Stimulated activated CD4-positive, alpha-beta T cell treated with anti-CD3 and anti-CD28 coated beads, Interleukin-1b, Interleukin-23, amount 100 ng/mL, for 24 hours (primary cell): Measurements from ENCODE around the gene CCDC80.

Experiments used
- DNase-seq, 4 experiments: peaks; one replicate each; pipeline ENCODE4 v3.0.0-alpha.2; 2020; ENCODE audit warnings: low read depth in 4 of 4, low spot score in 1 of 4

CCDC80 gene

DNA sequence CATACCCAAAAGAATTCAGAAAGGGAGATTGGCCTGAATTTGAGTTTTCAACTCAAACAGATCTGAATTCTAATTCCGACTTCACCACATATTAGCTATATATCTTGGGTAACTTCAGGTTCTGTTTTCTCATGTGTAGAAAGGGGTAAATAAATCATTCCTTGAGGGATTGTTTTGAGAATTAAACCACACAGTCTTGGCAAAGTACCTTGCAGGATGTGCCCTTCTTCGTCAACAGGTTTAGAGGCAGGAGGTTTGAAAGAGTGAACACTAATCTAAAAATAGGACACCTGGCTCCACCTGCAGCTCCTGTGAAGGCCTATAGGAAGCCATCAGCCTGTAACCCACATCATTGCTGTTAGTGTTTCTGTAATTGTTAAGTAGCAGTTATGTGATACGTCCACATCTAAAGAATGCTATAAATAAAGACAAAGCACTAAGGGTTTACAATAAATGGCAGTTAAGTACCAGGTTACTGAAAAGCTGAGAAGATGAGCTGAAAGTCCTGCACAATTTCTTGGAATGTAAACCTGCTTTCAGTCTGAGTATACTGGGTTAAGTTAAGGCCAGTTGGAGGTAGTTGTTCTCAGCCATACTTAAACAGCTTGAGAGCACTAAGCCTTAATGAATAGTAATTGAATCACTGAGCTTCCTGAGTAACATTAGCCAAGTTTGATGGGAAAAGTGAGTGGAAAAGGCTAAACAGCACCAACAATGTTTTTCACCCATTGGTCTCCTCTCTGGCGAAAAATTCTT, 6.0 kb downstream of the CCDC80 start:
- no peak for DNase-seq

DNA sequence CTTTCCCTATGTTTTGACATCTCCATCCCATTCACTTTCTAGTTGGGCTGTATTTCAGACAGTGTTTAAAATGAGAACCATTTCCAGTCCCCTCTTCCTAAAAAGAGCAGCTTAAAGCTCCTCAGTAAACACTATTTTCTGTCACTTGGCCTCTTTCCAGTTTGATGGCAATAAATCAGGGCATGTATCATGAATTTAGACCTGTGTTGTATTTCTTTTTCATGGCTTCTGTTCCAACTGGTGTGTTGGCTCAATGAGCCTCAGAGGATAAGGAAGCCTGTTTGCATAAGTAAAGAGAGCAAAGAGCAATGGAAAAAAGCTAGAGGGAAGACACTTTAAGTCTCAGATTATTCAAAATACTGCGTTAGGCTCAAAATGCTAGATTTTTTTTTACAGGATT, 7.2 kb downstream of the CCDC80 start:
- no peak for DNase-seq

DNA sequence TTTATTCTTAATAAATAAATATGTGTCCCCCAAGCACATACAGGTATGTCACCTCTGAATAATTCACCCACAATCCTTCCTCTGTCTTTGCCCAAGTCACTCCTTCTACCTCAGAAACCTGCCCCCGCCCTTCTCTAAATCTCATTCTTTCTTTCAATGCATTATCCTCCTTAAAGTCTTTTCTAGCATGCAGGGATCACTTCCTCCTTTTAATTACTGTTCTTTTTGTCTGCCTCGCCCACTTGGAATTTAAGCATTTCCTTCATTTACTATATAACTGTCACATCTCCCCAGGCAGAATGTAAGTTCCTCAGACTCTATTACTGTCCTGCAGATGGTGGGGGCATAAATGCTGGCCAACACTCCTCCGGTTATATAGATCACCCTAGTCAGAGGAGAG, 7.8 kb downstream of the CCDC80 start:
- DNase-seq = no peak

DNA sequence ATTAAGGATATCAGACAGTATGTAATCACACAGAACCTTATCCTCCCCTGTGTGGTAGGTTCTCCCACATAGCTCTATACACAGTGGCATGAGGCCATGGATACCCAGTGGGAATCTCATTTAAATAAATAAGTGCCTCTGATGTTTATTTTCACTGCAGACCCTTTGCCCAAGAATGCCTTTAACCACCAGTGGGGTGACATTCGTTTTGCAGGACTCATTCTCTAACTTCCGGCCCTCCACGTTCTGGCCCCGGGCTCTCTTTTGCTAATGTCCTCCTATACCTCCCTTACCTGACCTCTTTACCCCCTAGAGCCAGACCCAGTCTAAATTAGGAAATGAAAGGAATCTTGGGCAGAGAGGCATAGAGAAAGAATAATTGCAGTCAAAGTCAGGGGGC, 8.3 kb downstream of the CCDC80 start:
- DNase-seq = no peak

DNA sequence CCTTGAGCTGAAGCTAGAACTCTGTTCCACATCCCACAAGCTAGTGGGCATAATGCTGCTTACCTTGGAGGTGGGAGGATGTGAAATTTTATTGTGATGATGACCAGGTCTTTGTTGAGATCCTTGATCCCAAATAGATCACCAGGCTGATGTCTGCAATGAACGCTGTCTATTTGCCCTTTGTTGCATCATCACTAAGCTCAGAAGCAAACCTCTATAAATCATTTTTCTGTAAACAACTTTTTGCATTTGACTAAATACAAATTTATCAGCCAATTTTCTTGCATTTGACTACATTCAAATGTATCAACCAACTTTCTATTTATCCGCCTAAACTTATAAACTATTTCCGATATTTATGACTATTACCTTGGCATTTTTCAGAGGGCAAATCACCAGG, 9.7 kb downstream of the CCDC80 start:
- no peak for DNase-seq

DNA sequence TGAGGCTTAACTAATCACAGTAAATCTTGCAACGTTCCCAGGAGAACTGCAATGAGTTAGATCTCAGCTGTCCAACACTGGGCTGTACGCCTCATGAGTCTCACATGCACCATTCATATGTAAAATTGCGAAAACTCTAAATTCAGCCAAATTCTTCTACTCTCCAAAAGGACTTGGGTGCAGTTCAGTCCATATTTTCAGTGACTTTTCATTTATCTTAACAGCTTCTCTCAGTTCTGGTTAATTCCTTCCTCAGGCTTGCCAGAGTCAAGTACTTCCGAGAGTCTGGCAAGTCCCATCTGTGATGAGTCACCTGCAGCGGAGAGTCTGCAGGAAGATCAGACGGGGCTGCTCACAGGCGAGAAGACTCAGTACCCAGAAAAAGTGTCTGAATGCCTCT, 11.5 kb downstream of the CCDC80 start:
- DNase-seq = no peak

DNA sequence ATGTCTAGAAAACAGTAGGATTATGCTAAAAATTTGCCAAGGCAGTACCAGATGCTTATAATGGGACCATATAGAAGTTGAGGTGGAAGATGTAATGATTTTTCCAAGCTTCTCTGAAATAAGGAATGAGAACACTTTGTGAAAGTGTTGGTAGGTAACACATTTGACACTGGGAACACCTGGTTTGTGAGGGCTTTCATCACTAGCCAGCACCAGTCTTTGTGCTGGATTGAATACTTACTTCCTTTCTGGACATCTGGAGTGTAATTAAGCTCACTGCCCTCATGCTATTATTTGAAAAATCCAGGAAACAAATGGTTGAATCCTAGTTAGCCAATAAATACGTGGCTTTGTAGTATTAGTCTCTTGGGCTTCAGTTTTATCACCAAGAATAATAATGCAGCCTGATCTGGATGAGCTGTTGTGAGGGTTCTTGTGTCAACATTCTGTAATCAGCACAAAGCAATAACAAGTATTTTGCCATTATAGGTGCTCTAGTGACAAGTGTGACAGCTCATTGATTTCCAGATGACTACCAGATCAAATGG, 12.9 kb downstream of the CCDC80 start:
- no peak for DNase-seq

DNA sequence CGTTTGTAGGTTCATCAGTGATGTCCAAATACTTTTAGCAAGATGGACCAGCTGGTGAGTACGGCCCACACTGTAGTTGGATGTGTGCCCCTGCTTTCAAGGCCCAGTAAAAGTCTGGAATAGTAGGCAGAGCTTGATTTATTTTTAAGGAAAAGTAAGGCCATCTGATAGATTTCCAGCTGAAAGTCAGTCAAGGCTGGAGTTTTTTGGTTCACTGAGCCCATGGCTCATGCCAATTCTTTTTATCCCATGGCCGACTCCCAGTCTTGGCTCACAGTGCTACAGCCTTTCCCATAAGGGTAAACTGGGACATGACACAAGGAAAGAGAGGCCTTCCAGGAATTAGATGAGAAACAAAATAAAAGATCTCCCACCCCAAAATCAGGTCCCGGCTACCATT, 13.5 kb downstream of the CCDC80 start:
- DNase-seq = no peak

DNA sequence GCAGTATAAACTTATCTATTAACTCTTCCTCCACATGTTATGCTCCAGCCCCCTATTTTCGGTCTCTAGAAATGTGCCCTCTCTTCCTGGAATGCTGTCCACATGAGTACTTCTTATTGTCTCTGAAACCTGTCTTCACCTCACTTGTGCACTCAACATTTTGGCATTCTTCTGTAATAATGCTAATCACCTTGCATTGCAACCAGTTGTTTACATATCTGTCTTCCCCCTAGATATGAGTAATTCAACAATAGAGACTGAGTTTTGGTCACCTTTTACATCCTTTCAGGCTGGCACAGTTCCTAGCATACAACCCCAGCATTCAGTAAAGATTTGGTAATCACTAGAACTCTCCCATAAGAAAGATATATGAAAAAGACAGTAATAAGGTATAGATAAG, 17.2 kb downstream of the CCDC80 start:
- no peak for DNase-seq

DNA sequence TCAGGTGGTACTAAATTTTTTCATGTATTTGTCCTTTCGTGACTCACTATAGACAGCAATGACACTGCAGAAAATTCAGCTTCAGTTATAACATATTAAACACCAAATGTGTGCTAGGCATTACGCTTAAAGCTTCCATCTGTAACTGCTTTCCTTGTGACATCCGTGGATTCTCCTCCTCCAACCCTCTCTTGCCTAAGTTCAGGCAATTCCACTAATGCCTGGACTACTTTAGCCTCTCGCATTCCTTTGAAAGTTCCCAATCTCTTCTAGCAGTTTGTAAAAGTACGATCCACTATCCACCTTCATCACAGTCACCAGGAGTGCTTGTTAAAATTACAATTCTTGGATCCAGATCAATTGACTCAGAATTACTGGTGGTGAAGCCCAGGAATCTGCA, 17.7 kb downstream of the CCDC80 start:
- DNase-seq = no peak

DNA sequence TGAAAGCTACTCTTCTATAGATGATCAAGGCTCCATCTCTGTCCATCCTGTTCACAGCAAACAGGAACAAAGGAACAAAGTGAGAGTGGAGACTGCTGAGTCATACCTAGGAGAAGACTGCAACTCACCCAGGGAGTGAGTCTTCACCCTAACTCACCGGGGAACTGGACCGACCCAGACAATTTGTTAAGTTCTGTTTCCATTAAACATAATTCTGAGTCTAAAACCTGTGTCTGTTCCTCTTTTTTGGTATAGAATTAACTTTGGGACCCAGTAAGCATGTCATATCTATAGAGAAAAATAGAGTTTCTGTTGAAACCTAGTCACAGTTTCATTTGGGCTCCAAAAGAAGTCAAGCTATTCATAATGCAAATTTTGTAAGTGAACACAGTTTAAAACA, 21.6 kb downstream of the CCDC80 start:
- DNase-seq = no peak

DNA sequence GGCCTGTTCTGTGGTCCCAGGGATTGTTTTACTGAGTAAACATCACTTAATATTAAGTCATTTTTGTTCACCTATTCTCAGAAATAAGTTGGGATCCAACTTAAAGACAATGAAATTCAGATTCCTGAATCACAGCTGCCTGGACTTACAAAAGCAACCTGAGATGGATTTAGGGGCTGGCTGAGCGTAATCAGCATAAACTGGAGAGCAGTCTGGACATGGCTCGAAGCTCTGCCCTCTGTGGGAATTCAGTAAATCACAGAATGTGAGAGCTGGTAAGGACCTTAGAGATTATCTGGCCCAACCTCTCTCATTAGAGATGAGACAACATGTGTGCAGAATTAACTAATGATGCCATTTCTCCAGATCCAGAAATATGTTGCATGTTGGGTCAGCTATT, 23.7 kb downstream of the CCDC80 start:
- DNase-seq = no peak

DNA sequence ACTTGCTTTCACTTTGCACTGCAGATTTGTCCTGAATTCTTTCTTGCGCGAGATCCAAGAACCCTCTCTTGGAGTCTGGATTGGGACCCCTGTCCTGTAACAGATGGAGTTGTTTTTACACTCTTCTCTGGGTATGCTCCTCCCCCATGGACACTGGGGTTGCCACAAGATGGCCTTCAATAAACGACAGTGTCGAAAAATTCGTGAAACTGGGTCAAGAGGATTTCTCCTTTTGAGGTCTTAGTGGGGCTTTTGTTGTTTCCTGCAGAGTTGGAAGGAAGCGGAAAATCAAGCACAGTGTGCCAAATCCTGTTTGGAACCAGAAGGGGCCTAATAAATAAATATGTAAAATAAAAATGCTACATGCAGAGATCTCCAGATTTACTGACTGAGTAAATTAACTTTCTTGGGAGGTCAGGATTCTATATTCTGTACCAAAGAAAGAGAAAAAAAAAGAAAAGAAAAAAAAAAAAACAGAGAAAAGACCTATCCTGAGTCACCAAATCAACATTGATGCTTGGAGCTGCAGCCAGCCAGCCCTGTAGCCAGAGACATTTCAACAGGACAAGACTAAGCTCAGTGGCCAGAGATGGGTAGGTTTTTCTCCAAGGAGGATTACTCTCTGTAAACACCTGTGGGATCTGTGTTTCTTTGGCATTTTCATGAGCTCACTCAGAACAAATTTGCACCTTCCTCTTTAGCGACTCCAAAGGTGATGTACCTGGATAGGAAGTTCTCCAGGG, 24.8 kb downstream of the CCDC80 start:
- DNase-seq = no peak

DNA sequence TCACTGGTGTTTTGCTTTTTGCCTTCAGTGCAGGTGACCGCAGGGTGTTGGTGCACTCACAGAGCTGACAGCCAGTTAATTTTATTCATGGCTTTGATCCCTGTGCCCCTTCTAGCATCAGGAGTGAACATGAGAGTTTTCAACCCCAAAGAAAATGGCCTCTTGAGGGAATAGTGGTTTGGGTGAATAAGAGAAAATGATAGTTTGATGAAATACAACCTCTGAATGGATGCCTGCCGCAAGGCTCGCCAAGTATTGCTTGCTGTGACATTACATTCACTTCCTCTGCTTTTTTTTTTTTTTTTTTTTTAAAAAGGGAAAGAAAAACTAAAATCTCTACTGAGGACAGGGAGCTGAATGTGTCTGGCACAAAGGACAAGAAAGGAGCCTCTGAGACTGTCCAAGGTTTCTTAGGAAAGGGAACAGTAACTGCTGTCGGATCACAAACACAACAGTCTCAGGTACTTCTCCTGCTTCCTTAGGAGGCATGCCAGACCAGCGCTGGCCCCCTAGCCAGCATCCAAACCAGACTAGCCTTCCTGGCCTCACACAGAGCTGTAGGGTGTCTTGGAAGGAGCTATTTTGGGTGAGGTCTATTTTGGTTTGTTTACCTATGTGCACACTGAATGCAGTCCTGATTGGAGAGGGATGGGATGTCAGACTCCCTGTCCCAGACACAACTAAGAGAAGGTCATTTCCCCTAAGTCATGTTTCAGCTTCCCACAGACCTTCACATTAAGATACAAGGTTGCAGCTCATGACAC, 29.0 kb downstream of the CCDC80 start:
- DNase-seq = no peak

DNA sequence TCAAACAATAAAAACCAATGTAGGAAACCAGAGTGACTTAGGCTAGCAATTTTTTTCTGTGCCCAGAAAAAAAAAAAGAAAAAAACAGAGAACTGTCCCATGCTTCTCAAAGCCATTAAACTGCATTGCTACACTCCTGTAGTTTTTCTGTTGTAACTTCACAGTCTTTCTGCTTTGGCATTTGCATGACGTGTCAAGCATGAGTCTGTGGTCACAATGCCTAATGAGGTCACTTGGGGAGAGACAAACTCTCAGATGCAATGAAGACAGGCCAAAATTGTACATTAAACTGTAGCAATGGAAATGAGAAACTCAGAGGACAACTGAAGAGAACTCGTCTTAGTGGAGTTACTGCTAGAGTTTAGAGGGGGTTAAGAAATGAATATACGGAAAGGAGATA, 30.8 kb downstream of the CCDC80 start:
- no peak for DNase-seq

DNA sequence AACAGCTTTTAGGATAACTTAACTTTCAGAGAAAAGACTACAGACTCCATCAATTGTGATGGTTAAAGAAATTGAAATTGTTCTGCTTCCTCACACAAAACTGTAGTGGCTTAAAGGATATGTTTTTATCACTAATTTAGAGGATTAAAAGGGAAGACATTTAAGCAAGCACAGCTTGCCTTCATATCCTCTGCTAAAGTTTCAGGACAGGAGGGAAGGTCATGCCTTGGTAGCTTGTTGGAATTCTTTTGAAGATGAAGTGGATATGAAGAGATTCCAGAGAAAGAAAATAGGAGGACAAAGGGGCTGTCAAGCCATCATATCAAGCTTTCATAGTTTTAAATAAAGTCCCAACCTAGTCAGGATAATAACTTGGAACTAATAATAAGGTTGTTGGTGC, 33.1 kb downstream of the CCDC80 start:
- DNase-seq = no peak

DNA sequence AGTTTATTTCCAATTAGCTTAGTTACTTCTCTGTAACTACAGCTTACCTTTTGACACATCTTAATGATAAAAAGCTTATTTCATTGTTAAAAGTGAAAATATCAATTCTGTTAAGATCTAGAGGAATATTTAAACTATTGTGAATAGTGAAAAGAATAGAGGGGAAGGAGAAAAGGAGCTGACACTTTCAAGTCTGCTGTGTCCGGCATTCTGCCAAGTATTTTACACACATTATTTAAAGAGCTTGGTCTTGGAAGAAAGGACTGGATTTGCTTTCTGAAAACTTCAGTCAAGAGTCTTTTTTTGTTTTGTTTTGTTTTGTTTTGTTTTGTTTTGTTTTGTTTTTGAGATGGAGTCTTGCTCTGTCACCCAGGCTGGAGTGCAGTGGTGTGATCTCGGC, 34.8 kb downstream of the CCDC80 start:
- DNase-seq = no peak

DNA sequence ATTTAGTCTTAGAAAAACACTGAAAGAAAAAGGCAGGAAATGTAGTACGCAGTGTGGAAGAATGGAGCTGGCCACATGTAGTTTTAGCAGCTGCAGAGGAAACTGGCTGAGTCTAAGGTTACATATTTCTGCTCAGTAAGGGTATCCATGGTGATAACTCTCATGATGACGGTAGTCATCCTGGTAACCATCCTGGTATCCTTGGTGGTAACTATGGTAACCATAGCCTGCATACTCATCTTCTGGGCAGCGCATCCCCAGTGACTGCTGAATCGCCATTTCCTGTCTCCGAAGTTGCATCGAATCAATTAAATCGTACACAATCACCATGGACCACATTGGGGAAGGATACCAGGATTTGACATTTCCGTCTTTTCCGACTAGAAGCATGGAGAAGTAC, 35.7 kb downstream of the CCDC80 start:
- DNase-seq = no peak

DNA sequence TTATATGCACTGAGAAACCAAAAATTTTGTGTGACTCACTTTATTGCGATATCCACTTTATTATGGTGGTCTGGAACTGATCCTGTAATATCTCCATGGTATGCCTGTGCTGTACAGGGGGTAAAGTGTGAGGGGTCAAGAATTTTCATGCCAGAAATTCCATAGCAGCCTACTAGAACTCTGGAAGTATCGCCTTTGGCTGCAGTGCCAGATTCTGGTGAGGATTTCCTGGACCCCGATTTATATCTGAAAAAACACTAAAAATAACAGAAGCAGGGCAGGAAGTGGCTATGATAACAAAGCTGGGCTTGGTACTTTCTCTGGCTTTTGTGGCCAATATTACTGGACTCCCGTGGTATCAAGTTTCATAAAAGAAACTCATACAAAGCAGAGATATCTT, 36.4 kb downstream of the CCDC80 start:
- DNase-seq = no peak

DNA sequence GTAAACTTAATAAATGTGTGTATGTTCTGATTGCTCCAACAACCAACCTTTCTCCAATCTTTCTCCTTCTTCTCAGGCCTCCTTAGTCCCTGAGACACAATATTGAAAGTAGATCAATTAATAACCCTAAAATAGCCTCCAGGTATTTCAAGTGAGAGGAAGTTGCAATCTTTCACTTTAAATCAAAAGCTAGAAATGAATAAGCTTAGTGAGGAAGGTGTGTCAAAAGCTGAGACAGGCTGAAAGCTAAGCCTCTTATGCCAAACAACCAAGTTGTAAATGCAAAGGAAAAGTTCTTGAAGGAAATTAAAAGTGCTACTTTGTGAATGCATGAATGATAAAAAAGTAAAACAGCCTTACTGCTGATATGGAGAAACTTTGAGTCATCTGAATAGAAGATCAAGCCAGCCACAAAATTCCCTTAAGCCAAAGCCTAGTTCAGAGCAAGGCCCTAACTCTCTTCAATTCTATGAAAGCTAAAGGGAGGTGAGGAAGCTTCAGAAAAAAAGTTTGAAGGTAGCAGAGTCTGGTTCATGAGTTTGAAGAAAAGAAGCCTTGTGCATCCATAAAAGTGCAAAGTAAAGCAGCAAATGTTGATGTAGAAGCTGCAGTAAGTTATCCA, 38.6 kb downstream of the CCDC80 start:
- no peak for DNase-seq

DNA sequence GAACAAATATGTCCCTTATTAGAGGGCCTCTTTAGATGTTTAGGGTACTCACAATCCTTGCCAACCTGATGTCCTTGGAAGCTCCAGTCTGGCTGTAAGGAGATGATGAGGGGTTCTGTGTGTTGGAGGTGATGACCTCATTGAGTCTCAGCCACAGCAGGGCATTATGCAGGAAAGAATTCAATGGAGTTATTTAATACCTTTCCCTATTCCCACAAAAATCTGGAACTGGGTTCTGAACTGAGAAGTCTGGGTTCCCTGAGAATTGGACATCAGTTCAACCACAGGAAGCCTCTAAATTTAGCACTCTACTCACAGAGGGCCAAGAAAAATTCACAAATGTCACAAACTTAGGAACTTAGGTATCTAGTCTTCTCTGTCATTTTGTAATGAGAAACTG, 42.2 kb downstream of the CCDC80 start:
- no peak for DNase-seq
